H54 (cell line): ENCODE measurements around the gene TFAM.

Experiments used
- DNase-seq: peaks from one replicate; pipeline ENCODE4 v3.0.0; 2011; ENCODE audit warnings: low spot score, mixed read lengths; ENCODE audit not compliant: insufficient read length
- FAIRE-seq: peaks from 3 replicates; lab custom pipeline; 2011; peaks lifted over from hg19 to GRCh38; lab: Jason Lieb, UNC
- POLR2A ChIP-seq: IDR thresholded peaks from 2 replicates; pipeline ENCODE4 v1.6.1; 2011; ENCODE audit warnings: low read depth, mild to moderate bottlenecking, low read length

TFAM gene

GRCh38 chr10:58433066-58433465, 47.9 kb downstream of the TFAM start:
- FAIRE-seq = no peak
- no peak for TF ChIP-seq POLR2A
- no peak for DNase-seq

- FAIRE-seq (no peak), DNase-seq (no peak)
- no peak for TF ChIP-seq POLR2A
These were observed 48.4 kb downstream of the TFAM start for GRCh38 chr10:58433571-58433970.

DNA sequence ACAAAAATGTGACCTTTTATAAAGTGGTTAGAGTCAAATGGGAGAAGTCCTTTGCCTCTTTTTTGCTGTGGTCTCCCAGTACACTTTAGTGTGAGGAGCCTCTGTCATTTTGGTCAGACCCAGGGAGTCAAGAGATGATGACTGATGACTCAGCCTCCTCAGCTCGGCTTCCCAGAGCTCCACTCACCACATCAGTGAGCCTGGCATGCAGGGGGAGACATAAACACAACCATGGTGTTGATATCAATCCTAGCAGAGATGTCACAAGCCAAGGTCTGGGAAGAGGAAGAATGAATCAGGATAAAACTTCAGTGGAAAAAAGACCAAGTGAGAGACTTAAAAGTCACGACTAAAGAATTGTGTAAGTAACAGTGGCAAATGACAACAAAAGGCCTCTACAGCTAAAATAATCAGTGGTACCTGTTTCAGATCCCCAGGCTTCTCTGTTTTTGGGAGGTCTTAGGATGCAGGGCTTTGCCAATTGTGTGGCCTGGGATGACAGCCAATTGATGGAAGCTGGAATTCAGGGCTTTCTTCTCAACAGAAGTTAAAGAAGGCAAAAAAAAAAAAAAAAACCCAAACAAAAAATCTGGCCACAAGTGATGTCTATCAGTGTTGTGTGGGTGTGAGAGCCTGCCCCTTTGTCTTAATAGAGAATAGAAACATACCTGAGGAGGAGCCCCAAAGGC, 50.2 kb downstream of the TFAM start:
- no peak for TF ChIP-seq POLR2A
- FAIRE-seq (peak; percentile 100), DNase-seq (peak; percentile 53)

DNA sequence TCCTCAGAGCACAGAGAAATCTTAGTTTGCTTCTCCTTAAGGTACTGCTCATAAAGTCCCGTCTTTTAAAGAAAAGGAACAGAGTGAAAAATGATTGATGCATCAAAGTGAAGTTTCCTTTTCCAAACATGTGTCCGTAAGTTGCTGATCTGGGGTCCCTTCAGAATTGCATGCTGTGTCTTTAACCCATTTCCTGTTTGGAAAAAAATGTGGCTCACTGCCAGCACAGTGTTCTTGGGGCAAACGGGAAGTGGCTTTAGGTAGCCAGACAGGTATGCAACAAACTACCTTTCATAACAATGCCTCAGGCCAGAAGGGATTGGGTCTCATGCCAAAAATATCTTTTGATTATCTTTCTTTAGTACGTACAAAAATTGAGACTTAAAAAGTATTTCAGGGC, 50.9 kb downstream of the TFAM start:
- peak; percentile 82 for FAIRE-seq

DNA sequence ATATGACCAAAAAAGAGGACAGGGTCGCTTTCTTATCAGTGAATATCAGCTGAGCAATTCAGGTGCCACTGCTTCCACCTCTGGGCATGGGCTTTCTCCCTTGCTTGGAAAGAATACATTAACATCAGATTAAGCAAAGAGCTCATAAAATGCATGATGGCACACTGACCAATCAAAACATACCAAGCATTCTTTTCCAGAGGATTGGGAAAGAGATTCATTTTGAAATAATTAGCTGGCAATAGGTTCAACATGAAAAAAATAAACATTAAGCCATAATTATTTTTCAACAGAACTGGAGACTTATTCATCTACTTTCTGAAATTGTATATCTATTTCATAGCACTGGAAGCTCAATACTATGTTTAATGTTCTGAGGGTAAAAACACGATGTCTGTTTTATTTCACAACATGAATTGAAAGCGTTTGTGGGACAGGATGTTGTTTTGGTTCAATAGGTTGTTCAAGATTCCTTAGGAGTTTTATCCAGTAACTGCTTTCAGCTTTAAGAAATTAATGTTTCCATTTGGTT, 53.2 kb downstream of the TFAM start:
- FAIRE-seq (peak; percentile 90), DNase-seq (no peak)
- no peak for TF ChIP-seq POLR2A

More for the DNA sequence above, 50.9 kb downstream of the TFAM start:
- DNase-seq = no peak
- no peak for TF ChIP-seq POLR2A

- FAIRE-seq (no peak), DNase-seq (no peak)
- no peak for TF ChIP-seq POLR2A
These were observed 53.8 kb downstream of the TFAM start for GRCh38 chr10:58438986-58439385.

DNA sequence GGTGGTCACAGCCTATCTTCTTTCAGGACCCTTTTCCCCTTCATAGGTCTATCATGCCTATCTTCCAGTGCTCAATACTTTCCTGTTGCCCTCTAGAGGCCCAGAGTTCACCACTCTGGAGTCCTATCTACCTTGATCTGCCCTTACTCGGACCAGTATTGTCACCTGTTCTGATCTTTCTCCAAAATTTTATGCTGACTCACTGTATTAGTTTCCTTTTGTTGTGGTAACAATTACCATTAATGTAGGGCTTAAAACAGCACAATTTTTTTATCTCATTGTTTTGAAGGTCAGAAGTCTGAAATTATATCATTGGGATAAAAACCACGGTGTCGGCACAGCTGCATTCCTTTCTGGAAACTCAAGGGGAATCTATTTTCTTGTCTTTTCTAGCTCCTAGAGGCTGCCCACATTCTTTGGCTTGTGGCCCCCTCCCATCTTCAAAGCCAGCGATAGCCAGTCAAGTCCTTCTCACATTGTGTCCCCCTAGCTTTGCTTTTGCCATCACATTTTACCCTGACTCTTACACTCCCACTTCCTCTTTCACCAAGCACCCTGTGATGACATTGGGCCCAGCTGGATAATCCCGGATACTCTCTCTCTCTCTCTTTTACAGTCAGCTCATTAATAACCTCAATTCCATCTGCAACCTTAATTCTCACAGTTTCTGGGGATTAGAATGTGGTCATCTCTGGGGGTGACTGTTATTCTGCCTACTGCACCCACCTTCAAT, 54.6 kb downstream of the TFAM start:
- DNase-seq (no peak), FAIRE-seq (no peak)
- TF ChIP-seq POLR2A = no peak

DNA sequence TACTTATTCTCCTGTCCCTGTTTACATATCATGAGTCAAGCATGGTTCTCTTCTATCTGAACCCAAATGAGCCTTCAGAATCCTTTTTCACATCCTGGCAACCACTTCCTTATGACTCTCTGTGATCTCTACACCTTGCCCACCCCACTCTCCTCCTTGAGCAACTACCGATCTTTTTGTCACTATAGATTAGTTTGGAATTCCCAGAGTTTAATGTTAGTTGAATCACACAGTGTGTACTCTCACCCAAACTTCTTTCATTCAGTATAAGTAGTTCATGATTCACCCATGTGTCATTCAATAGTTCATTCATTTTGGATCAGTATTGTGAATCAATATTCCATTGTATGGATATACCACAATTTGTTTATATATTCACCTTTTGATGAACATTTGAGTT, 55.3 kb downstream of the TFAM start:
- TF ChIP-seq POLR2A = no peak
- FAIRE-seq (peak; percentile 70), DNase-seq (no peak)

DNA sequence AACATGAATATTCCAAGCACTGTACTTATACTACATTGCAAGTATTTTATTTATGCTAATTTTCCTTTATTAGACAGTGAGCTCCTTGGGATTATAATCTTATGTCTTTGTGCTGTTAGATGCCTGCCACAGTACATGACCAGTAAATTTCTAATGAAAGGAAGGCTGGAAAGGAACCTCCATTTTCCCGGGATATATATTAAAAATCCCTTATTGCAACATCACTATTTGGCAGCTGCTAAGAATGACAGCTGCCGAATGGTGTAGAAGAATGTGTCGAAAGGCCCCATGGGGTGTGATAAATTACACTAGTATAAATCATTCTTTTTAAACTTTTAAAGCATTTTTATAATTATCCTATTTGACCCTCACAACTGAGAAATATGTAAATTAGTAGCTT, 59.1 kb downstream of the TFAM start:
- TF ChIP-seq POLR2A = no peak
- FAIRE-seq (no peak), DNase-seq (no peak)

DNA sequence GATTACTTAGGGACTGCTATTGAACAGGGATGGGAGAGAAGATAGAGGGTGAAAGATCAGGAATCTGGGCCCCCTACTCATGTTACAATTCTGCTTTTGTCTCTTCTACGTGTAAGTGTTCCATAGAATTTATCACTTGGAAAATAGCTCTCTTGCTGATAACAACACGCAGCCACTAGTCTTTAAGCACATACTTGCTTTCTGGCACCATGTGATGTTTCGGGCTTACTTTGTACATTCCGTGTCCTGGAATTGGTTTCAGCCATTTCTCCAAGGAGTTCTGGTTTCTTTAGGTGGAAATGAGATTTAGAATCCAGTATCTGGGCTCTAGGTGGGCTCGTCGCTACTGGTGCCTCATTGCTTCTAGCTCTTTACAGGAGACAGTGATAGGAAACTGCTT, 59.7 kb downstream of the TFAM start:
- no peak for FAIRE-seq
- no peak for DNase-seq
- TF ChIP-seq POLR2A = no peak

- no peak for DNase-seq
- FAIRE-seq = no peak
- TF ChIP-seq POLR2A = no peak
These were observed 63.1 kb downstream of the TFAM start for GRCh38 chr10:58448121-58448935.
